ENCODE results near the gene UROC1.

The UROC1 gene

DNA sequence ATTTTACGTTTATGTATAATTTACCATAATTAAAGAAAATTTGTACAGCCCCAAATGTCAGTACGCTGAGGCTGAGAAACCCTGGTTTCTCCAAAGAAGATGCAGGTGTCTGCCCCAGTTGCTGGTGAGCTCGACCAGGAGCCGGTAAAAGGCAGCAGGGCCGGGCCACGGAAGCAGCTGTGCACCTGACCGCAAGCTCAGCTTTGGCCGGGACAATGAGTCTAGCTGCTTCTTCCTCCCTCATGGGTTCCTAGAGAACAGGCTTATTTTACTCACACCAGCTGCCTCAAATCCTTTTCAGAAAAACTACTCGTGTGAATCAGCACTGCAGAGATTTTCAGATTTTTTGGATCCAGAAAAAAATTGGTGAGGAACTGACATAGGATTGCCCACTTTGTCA is 23.8 kb downstream of the UROC1 start:
- no peak for DNase-seq

GRCh38 chr3:126493051-126493450 is 24.5 kb downstream of the UROC1 start:
- no peak for DNase-seq

GRCh38 chr3:126491221-126492013 is 26.2 kb downstream of the UROC1 start:
- DNase-seq, result no peak

GRCh38 chr3:126490619-126491018 is 27.0 kb downstream of the UROC1 start:
- no peak for DNase-seq

DNA sequence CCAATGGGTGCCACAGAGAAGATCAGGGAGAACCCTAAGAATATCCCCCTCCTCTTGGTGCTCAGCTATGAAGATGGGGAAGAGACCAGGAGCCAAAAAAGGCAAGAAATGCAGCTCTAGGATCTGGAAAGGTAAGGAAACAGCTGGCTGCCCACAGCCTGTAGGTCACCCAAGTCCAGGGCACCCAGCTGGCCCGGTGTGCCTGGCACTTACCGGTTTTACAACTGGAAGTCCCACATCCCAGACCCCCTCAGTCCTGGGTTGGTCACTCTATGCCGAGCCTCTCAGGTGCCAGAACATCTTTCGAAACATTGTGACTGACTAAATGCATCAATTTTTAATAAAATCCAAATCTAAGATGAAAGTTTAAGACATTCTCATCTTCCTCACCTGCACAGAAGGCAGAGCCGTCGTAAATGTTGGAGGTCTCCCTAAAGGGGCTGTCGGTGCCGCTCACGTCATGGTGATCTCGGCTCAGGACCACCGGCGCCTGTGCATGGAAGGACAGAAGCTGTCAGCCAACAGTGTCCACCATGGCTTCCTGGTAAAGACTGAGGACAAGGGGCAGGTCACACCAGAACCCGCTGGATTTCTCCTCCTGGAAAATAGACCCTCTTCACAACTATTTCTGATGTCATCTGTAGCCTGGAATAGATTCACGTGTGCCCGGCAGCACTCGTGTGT is 28.5 kb downstream of the UROC1 start:
- DNase-seq, result no peak

DNA sequence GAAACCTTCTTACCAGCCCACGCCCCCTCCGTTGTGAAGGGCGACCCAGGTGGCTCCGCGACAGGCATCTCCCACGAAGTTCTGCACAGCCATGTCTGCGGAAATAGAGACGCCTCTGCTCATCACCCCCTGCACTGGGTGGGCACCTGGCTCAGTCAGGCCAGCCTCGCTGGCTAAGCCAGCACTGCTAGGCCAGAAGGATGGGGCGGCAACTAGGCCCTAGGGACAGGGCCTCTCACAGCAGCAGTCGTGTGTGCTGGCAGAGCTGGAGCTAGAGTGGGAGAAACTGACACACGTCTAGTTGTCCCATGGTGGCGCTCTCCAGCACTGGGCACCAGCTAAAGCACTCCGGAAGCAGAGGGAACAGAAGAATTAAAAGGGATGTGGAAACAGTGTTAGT is 29.4 kb downstream of the UROC1 start:
- no peak for DNase-seq

- no peak for DNase-seq
These were observed 30.3 kb downstream of the UROC1 start for GRCh38 chr3:126487151-126487771.

- no peak for DNase-seq
These were observed 31.2 kb downstream of the UROC1 start for GRCh38 chr3:126486360-126486847.

GRCh38 chr3:126485956-126486355 is 31.6 kb downstream of the UROC1 start:
- DNase-seq, result no peak

- DNase-seq, result no peak
These were observed 32.2 kb downstream of the UROC1 start for GRCh38 chr3:126485176-126485897.

- DNase-seq, result no peak
These were observed 32.9 kb downstream of the UROC1 start for GRCh38 chr3:126484662-126485061.

DNA sequence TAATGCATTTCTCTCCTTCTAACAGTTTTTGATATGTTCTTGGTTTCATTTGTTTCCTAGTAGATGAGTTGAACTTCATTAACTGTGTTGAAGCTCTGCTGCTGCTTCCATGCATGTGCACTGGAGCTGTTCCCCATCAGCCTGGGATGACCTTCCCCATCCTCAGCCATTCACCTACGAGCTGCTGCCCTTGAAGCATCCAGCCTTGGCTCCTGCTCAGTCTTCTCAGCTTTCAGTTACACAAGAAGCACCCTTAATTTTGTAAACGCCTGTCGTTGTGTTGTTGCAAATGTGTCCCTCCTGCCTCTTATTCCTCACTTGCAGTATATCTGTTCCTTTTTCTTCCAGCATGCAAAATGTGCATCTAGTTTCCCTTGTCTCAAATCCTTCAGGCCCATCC is 33.4 kb downstream of the UROC1 start:
- DNase-seq, result no peak

- DNase-seq, result no peak
These were observed 34.2 kb downstream of the UROC1 start for GRCh38 chr3:126483321-126483761.

DNA sequence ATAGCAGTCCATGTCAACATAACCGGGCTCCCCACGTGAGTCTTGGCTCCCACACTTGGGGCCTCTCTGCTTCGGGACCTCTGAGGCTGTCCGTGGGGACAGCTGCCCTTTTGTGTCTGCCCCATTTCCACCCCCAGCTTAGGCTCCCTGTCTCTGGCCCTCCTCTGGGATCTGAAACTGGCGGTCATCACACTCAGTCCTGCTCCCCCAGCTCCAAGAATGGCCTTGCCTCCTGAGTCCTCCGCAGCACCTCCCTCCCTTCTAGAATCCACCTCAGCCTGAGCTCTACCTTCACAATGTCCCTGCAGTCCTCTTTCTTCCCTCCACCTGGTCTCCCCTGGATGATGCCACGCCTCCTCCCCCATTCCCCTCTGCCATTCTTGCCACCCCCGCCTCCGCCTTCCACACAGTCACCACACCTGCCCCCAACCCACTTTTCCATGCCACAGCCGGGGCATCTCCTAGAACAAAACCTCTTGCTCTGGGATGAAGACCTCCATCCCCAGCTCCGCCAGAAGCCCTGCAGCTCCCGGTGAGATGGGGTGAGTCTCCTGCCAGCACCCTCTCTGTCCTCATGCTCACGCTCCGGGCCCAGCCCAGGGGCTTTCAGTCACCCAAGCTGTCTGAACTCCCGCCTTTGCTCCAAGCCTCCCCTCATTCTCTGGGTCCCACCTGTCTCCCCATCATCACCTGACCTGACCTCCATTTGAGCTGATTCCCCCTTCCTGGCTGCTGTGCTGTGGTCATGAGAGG is 34.9 kb downstream of the UROC1 start:
- DNase-seq, result no peak

- no peak for DNase-seq
These were observed 35.6 kb downstream of the UROC1 start for GRCh38 chr3:126481808-126482502.

DNA sequence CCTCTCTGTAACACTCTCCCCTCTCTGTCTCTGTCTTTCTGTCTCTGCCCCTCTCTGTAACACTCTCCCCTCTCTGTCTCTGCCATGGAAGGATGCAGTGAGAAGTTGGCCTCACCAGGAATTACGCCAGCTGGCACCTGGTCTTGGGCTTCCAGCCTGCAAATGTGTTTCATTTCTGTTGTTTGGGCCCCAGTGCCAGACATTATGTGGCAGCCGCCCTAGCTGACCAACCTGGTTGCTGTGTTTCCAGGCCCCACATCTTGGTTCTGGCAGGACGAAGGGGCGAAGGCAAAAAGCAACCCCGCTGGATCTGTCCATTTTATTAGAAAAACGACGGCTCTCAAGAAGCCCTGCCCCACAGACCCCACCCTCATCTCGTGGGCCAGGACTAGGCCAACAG is 36.7 kb downstream of the UROC1 start:
- no peak for DNase-seq

GRCh38 chr3:126480206-126480605 is 37.4 kb downstream of the UROC1 start:
- no peak for DNase-seq

GRCh38 chr3:126479642-126480041 is 37.9 kb downstream of the UROC1 start:
- DNase-seq, result no peak

DNA sequence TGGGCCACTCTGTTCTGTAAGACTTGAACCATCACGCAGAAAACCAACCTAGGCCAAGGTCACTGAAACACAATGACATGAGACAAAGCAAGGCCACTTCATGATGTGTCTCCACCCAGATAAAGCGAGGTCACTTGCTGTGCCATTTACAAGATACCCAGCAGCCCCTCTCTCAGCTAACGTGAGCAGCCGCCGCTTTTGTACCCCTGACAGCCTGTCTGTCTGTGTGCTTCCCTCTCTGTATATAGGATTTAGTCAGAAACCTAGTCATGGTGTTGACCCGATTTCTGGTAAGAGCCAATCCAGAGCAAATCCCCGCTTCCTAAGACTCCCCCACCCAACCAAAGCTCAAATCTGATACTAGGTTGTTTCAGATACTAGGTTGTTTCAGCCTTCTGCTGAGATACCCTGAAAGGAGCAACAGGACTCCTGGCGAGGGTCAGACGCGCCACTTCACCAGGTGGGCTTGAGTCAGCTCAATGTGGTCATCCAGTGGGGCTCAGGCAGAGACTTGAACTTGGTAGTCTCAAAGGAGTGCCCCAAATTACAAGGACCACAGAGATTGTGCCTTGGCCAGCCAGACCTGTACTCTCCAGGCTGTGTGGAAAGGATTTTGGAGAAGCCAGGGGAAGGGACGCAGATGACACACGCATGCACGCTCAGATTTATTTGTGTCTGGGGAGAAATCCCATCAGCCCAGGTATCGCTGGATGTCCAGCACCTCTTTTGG is 38.8 kb downstream of the UROC1 start:
- DNase-seq, result no peak

DNA sequence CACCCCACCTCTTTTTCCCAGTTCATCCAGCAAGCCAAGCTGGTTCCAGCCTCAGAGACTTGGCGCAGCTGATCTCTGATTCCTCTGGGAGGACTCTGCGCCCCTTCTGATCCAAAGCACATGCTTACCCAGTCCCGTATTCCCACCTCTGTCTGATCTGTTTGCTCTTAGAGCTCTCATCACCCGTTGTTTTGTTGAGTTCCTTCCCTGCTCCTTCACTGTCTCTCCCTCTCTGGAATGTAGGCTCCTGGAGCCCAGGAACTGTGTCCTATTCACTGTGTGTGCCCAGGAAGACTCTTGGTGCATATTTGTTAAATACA is 40.6 kb downstream of the UROC1 start:
- DNase-seq, result no peak

Data from stimulated activated naive CD4-positive, alpha-beta T cell (primary cell).